ENCODE results near the gene RFC1. TPM values are rescaled to one million over a fixed set of nuclear protein-coding genes. Genes with fewer than 3 reads are reported as not detected.

The RFC1 gene
- total RNA-seq, 1 experiment from 2014 or later = 56.8 TPM

DNA sequence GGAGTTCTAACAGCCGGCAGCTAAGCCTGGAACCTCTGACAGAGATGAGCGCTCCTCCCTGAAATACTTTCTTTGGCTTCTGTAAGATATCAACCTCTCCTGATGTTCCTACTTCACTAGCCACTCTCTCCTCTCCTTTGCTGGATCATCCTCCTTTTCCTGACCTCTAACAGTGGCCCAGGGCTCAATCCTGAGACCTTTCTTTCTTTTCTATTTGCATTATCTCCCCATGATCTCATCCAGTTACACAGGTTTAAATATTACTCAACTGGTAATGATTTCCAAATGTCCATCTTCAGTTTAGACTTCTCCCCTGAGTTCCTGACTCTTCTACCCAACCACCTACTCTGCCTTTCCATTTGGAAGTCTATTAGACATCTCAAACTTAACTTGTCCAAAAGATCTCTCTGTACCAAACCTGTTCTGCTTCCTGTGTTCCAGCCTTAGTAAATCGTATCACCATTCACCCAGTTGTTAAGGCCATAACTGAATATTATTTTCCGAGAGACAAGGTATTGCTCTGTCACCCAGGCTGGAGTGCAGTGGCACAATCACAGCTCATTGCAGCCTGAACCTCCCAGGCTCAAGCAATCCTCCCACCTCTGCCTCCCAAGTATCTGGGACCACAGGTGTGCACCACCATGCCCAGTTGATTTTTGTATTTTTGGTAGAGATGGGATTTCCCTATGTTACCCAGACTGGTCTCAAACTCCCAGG lies 41.1 kb downstream of the RFC1 start:
- H3K4me3 Mint-ChIP-seq = no peak overlapping the region

More for the DNA sequence above, 41.1 kb downstream of the RFC1 start:
- Histone ChIP-seq H2BK15ac (ENCODE audit: low read depth, low read length) (no peak overlapping the region), H2AFZ (ENCODE audit: low read length) (no peak overlapping the region), H2AK5ac (ENCODE audit: insufficient read length, low read length) (no peak overlapping the region), H3K27me3 (ENCODE audit: insufficient read depth, low read length) (no peaks in the 10 kb centered on the region), H3K4me2 (ENCODE audit: insufficient read depth, insufficient read length, low read length) (no peak overlapping the region), H2BK120ac (ENCODE audit: low read depth, low read length, poor library complexity, severe bottlenecking) (no peak overlapping the region), H2BK20ac (ENCODE audit: low read depth, low read length, poor library complexity, severe bottlenecking) (no peak overlapping the region), H3K9me3 (ENCODE audit: control insufficient read depth, low read depth, low read length) (no peaks in the 10 kb centered on the region), H3K27ac (ENCODE audit: insufficient read length, low read depth, low read length) (no peak overlapping the region), H2BK12ac (ENCODE audit: insufficient read length, low read depth, low read length) (no peak overlapping the region), H3K9ac (ENCODE audit: extremely low read depth, insufficient read length, low read length) (no peak overlapping the region), H3K79me1 (ENCODE audit: insufficient read depth, low read depth, low read length, poor library complexity, severe bottlenecking) (peaks cover 4% of the 10 kb centered on the region), H3K56ac (ENCODE audit: insufficient read length, low read depth, low read length) (no peak overlapping the region), H3K79me2 (ENCODE audit: insufficient read depth, low read length) (peaks cover 2% of the 10 kb centered on the region; the same call in 1 of the 2 replicates), H4K91ac (ENCODE audit: insufficient read length, low read depth, low read length) (no peak overlapping the region), H3K18ac (ENCODE audit: insufficient read length, low read depth, low read length) (no peak overlapping the region), H4K5ac (ENCODE audit: insufficient read length, low read depth, low read length) (no peak overlapping the region), H3K4me1 (ENCODE audit: insufficient read depth, low read length) (no peaks in the 10 kb centered on the region), H4K20me1 (ENCODE audit: control insufficient read depth, insufficient read depth, insufficient read length) (no peaks in the 10 kb centered on the region), H3T11ph (ENCODE audit: low read length) (no peak overlapping the region), H3K4ac (ENCODE audit: low read depth, low read length) (no peak overlapping the region), H3K23me2 (ENCODE audit: insufficient read length, low read depth, low read length, poor library complexity, severe bottlenecking) (no peaks in the 10 kb centered on the region), H4K8ac (replicated peaks; ENCODE audit: insufficient read length, low read depth, low read length) (no peak overlapping the region), H3K14ac (ENCODE audit: insufficient read depth, low read length) (no peak overlapping the region), H2BK5ac (ENCODE audit: insufficient read length, low read length) (no peak overlapping the region), H3K23ac (ENCODE audit: insufficient read length, low read depth, low read length) (no peak overlapping the region)
- Mint-ChIP-seq H3K36me3 (ENCODE audit: insufficient read depth in 1 of 3, low read depth in 3 of 3) (peaks cover 5 to 42% (median 18%) of the 10 kb centered on the region in 3 experiments; a peak in 6 of 7 replicates), H3K27ac (peak overlapping the region in 1 of 3 experiments; percentile 35; a peak in 2 of 7 replicates), H3K27me3 (ENCODE audit: low read depth) (no peaks in the 10 kb centered on the region), H3K9me3 (no peaks in the 10 kb centered on the region), H3K4me1 (no peaks in the 10 kb centered on the region)
- DNase-seq = no peak
- no CpG with 5 or more reads among the region's 4 CpGs for WGBS (ENCODE audit: extremely low coverage, insufficient read length, low lambda C conversion rate)
- TF ChIP-seq CTCF (conservative IDR thresholded peaks at IDR 0.05) = no peak
